Activated naive CD8-positive, alpha-beta T cell treated with anti-CD3 and anti-CD28 coated beads, Interleukin-2, amount 50 U/mL, for 24 hours (primary cell): ENCODE results near the gene OTOS.

Experiments
- ATAC-seq: fragments of 150-1000 bp; cut with Tn5 transposase; one replicate; pipeline ENCODE4 v1.10.0; 2021
- DNase-seq: peaks from one replicate; pipeline ENCODE4 v3.0.0; 2021
- H3K27ac Mint-ChIP-seq: one replicate; pipeline ENCODE4 v1.8.0; 2021; ENCODE audit warnings: mild to moderate bottlenecking, mixed read lengths
- H3K27me3 Mint-ChIP-seq: one replicate; pipeline ENCODE4 v1.8.0; 2021; ENCODE audit warnings: mixed read lengths
- H3K36me3 Mint-ChIP-seq: one replicate; pipeline ENCODE4 v1.8.0; 2021; ENCODE audit warnings: low read depth, mixed read lengths
- H3K4me1 Mint-ChIP-seq: one replicate; pipeline ENCODE4 v1.8.0; 2021; ENCODE audit warnings: mixed read lengths
- H3K4me3 Mint-ChIP-seq: one replicate; pipeline ENCODE4 v1.8.0; 2021; ENCODE audit warnings: mild to moderate bottlenecking, moderate library complexity, mixed read lengths
- H3K9me3 Mint-ChIP-seq: one replicate; pipeline ENCODE4 v1.8.0; 2021; ENCODE audit warnings: mixed read lengths

Gene OTOS

DNA sequence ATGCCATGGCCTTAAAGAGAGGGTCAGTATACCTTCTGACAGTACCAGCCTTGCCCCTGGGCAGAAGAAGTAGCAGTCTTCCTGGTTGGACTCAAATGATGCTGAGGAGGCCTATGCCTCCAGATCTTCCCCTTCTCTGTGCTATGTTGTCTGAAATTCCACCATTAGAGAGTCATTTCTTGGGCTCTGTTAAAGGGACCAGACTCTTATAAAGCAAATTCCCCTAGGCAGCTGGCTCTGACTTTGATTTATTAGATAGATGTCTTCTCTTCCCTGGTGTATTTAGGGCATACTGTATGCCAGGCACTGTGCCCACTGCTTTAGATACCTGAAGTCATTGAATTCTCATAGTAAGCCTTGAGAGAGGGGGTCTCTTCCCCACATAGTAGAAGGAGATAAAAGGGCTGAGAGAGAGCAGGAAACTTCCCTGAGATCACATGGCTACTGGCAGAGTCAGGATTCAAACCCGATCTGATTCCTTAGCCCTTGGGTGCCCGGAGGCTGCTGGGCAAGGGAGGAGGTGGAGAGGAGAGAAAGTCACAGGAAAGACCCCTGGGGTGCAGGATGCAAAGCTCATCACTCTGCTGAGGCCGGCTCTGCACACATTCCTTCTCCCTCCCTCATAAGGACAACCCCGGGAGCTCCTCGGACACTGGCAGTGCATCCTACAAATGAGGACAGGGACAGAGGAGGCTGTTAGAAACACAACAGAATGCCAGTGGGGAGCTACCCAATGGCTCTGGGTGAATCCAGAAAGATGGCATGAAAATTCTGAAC is 27.4 kb downstream of the OTOS start:
- Mint-ChIP-seq H3K4me3 (no peak overlapping the region), H3K4me1 (no peaks in the 10 kb centered on the region), H3K27me3 (peaks cover 15% of the 10 kb centered on the region), H3K27ac (no peak overlapping the region), H3K9me3 (no peaks in the 10 kb centered on the region), H3K36me3 (no peaks in the 10 kb centered on the region)
- DNase-seq (no peak), ATAC-seq (no peak)

DNA sequence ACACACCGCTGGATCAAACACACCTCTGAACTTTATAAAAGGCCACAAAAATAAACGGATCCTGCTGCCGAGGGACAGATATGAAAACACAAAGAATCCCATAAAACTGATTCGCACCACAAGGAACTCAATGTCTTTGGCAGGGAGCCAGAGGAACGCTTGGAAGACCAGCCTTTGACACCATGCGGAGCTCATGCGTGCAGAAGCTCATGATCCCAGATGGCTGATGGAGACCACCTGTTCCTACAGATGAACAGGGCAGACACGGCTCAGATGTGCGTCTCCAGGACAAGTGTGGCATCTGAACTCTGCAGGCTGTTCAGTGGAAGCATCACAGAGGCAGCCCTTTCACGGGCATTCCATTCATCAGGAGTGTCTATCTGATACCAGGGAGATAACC is 29.2 kb downstream of the OTOS start:
- no peak for ATAC-seq
- peaks cover 15% of the 10 kb centered on the region for H3K27me3 Mint-ChIP-seq
- no peaks in the 10 kb centered on the region for H3K4me1 Mint-ChIP-seq
- H3K4me3 Mint-ChIP-seq = no peak overlapping the region
- no peaks in the 10 kb centered on the region for H3K36me3 Mint-ChIP-seq
- H3K9me3 Mint-ChIP-seq = no peaks in the 10 kb centered on the region
- H3K27ac Mint-ChIP-seq = no peak overlapping the region
- no peak for DNase-seq

DNA sequence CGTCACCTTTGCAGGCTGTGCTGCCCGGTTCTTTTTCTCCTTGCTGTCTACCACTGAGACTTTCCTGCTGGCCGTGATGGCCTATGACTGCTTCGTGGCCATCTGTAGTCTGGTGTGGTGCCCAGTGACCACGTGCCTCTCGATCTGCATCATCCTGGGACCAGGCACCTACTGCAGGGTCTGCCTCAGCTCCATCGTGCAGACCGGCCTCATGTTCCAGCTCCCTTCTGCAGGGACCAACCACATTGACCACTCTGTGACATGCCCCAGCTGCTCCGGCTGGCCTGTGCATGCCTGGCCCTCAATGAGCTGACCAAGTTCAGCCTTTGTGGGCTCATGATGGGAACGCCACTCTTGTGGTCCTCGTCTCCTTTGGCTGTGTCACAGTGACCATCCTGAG is 31.1 kb downstream of the OTOS start:
- no peaks in the 10 kb centered on the region for H3K4me1 Mint-ChIP-seq
- H3K27ac Mint-ChIP-seq = no peak overlapping the region
- H3K36me3 Mint-ChIP-seq = no peaks in the 10 kb centered on the region
- peaks cover 13% of the 10 kb centered on the region for H3K27me3 Mint-ChIP-seq
- H3K9me3 Mint-ChIP-seq = no peaks in the 10 kb centered on the region
- DNase-seq = no peak
- ATAC-seq = peak; percentile 21
- no peak overlapping the region for H3K4me3 Mint-ChIP-seq

DNA sequence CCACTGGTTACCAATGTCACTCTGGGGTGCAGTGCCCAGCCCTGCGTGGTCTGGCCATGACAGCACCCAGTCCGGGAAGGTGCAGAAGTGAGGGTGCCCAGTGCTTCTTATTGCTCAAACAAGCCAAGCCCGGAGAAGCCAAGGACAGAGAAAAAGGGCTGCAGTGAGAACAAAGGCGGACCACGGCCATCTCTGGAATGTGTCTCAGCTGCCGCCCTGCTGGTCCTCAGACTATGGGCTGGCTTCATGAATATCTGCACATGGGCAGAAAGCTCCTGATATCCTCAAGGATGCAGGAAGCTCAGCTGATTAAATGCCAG is 33.0 kb downstream of the OTOS start:
- H3K4me1 Mint-ChIP-seq = no peaks in the 10 kb centered on the region
- H3K36me3 Mint-ChIP-seq = no peaks in the 10 kb centered on the region
- no peaks in the 10 kb centered on the region for H3K9me3 Mint-ChIP-seq
- DNase-seq = no peak
- no peak overlapping the region for H3K4me3 Mint-ChIP-seq
- H3K27me3 Mint-ChIP-seq = peaks cover 13% of the 10 kb centered on the region
- H3K27ac Mint-ChIP-seq = no peak overlapping the region
- no peak for ATAC-seq

DNA sequence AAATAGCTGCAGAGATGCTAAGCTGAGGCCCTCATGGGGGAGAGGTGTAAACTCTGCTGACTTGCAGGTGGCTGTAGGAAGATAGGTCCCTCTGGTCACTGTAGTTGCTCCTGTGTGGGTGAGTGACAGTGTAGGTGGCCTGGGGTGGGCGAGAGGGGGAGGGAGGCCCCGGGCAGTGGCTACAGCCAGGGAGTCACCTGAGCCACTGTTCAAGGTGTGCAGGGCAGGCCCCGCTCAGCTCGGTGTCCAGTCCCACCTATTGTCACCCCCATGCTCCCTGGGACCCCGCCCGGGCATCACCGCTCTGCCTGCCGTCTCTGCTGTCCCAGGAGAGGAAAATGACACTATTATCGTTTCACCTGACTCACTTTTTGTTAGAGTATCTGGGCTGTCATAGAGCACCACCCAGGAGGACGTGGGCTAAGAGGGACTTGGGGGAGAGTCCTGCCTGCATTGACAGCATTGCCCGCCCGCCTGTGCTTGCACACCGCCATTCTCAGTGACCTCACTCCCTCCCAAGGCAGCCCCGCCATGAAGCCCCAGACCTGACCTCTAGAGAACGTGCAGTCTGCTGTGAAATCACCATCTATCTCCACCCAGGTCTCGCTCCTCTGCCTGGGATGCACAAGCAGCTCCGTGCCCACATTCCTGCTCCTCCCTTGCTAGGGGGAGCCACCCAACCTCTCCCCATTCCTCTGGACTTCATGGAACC is 33.5 kb downstream of the OTOS start:
- no peaks in the 10 kb centered on the region for H3K4me1 Mint-ChIP-seq
- no peak overlapping the region for H3K27ac Mint-ChIP-seq
- H3K27me3 Mint-ChIP-seq = peaks cover 11% of the 10 kb centered on the region
- DNase-seq (no peak), ATAC-seq (no peak)
- H3K36me3 Mint-ChIP-seq = no peaks in the 10 kb centered on the region
- H3K9me3 Mint-ChIP-seq = no peaks in the 10 kb centered on the region
- no peak overlapping the region for H3K4me3 Mint-ChIP-seq

DNA sequence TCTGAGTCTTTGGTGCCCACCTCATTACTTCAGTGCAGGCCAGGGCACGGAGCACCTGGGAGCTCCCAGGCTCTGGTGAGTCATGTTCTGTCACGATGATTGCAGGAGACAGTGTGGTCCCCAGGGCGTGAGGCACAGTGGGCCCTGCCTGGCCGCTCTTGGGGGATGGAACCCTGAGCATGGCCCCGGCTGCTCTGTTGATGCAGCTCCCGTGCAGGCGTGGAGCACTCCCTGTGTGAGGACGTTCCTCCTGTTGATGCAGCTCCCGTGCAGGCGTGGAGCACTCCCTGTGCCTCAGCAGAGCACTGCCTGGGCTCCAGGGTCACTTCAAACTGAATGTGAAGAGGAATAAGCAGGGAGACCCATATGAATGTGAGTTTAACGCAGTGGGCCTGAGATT is 34.5 kb downstream of the OTOS start:
- ATAC-seq = no peak
- Mint-ChIP-seq H3K9me3 (no peaks in the 10 kb centered on the region), H3K27me3 (peaks cover 13% of the 10 kb centered on the region)

DNA sequence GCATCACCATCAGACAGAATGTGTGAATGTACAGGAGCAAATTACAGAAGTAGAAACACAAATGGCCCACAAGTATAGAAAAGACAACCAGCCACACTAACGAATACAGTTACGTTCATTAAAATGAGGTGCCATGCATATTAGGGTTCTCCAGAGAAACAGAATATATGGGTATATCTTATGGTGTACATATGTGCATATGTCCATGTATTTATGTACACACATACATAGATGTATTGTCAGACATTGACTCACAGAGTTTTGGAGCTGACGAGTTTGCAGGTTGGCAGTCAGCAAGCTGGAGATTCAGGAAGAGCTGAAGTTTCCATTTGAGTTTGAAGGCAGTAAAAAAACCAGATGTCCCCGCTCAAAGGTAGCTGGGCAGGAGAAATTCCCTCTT is 37.3 kb downstream of the OTOS start:
- Mint-ChIP-seq H3K27me3 (peaks cover 37% of the 10 kb centered on the region), H3K36me3 (no peaks in the 10 kb centered on the region), H3K27ac (no peak overlapping the region), H3K4me1 (no peaks in the 10 kb centered on the region), H3K4me3 (no peak overlapping the region), H3K9me3 (peaks cover 3% of the 10 kb centered on the region)
- ATAC-seq = no peak
- no peak for DNase-seq

More for the DNA sequence above, 34.5 kb downstream of the OTOS start:
- Mint-ChIP-seq H3K4me1 (no peaks in the 10 kb centered on the region), H3K36me3 (no peaks in the 10 kb centered on the region), H3K27ac (no peak overlapping the region), H3K4me3 (no peak overlapping the region)
- no peak for DNase-seq

DNA sequence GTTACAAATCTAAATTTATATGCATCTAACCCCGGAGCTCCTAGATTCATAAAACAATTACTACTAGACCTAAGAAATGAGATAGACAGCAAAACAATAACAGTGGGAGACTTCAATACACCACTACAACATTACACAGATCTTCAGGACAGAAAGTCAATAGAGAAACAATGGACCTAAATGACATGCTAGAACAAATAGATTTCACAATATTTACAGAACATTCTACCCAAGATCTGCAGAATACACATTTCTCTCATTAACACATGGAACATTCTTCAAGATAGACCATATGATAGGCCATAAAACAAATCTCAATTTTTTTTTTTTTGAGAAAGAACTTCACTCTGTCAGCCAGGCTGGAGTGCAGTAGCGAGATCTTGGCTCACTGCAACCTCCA is 42.1 kb downstream of the OTOS start:
- Mint-ChIP-seq H3K36me3 (no peaks in the 10 kb centered on the region), H3K9me3 (peaks cover 6% of the 10 kb centered on the region), H3K27ac (no peak overlapping the region), H3K27me3 (peaks cover 72% of the 10 kb centered on the region), H3K4me3 (no peak overlapping the region), H3K4me1 (no peaks in the 10 kb centered on the region)
- no peak for DNase-seq
- ATAC-seq = no peak

DNA sequence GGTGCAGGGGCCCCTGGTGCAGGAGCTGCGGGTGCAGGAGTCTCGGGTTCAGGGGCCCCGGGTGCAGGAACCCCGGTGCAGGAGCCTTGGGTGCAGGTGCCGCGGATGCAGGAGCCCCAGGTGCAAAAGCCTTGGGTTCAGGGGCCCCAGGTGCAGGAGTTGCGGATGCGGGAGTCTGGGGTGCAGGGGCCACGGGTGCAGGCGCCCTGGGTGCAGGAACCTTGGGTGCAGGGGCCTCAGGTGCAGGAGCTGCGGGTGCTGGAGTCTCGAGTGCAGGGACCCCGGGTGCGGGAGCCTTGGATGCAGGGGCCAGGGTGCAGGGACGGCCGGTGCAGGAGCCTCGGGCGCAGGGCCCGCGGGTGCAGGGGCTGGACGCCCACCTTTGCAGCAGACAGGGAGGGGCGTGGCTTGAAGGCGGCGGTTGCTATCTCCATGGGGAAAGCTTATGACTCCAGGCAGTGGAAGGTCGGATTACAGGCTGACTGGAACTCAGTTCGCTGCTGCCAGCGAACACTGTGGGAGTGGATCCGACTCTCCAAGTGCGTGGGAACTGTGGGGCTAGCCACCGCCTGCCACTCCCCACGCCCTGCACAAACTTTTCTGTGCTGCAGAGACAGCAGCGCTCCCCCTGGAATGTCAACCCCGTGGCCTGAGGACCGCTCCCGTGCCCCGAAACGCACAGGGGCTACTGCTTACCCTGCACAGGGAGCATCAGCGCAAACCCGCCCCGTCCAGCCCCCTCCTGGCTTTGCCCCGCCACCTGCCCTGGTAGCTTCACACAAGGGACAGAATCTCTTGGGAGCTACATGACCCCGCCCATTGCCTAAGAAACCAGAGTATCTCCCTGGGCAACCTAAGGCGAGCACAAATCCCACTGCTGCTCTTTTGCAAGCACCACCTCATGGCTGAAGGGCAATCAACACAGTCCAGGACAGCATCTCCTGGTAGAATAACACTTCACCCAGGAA is 44.6 kb downstream of the OTOS start:
- Mint-ChIP-seq H3K4me3 (no peak overlapping the region), H3K4me1 (no peaks in the 10 kb centered on the region), H3K9me3 (peaks cover 6% of the 10 kb centered on the region), H3K27me3 (peaks cover 70% of the 10 kb centered on the region), H3K27ac (no peak overlapping the region), H3K36me3 (no peaks in the 10 kb centered on the region)
- DNase-seq (no peak), ATAC-seq (no peak)

DNA sequence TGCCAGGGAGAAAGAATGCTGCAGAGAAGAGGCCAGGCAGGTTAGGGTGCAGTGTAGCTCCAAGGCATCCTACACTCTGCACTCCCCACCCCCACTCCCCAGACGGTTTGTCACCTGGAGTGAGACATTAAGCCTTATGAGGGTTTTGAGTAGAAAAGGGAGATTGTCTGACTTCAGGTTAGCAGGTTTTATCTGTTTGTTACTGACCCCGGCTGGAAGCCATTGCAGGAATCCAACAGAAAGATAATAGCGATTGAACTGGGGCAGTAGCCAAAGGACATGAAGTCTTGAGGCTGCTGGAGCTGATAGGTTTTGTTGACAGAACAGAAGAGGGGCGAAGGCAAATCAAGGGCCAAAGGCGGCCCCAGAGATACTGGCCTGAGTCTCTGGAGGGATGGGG is 51.2 kb downstream of the OTOS start:
- Mint-ChIP-seq H3K4me1 (no peaks in the 10 kb centered on the region), H3K27me3 (peaks cover 38% of the 10 kb centered on the region), H3K36me3 (peaks cover 2% of the 10 kb centered on the region), H3K4me3 (no peak overlapping the region), H3K9me3 (peaks cover 22% of the 10 kb centered on the region), H3K27ac (no peak overlapping the region)
- ATAC-seq (no peak), DNase-seq (no peak)
